WTC11 (cell line): ENCODE results near the gene RPS28. TPM values are rescaled to one million over a fixed set of nuclear protein-coding genes. Genes with fewer than 3 reads are reported as not detected.
"Not testable (repeated sequence)": the region's sequence is repeated elsewhere in the genome, so short reads cannot be mapped to it uniquely, and the experiment has no call there.

ENCODE experiments used
- ATAC-seq: fragments of 200-7000 bp; cut with Tn5 transposase; 2 replicates; pipeline ENCODE4 v1.10.0; 2021; ENCODE audit warnings: mild to moderate bottlenecking, moderate library complexity
- CTCF ChIA-PET: fragments of 300-600 bp; sonication (Branson Sonifier 250); formaldehyde crosslinking; loops from one replicate; lab custom pipeline; 2021; ENCODE audit warnings: antibody characterized with exemption; lab: Charles Lee
- POLR2A ChIA-PET: fragments of 350-600 bp; sonication (Branson Sonifier 250); formaldehyde crosslinking; loops from one replicate; lab custom pipeline; 2021; ENCODE audit warnings: antibody characterized with exemption; lab: Charles Lee
- DNase-seq: peaks from one replicate; pipeline ENCODE4 v3.0.0; 2021; ENCODE audit warnings: low spot score
- H3K27ac Mint-ChIP-seq: 2 replicates; pipeline ENCODE4 v1.8.0; 2021; ENCODE audit warnings: mixed read lengths
- H3K27me3 Mint-ChIP-seq: 2 replicates; pipeline ENCODE4 v1.8.0; 2021; ENCODE audit warnings: low read depth, mild to moderate bottlenecking, moderate library complexity, mixed read lengths
- H3K36me3 Mint-ChIP-seq: 2 replicates; pipeline ENCODE4 v1.8.0; 2021; ENCODE audit warnings: mixed read lengths
- H3K4me1 Mint-ChIP-seq: 2 replicates; pipeline ENCODE4 v1.8.0; 2022; ENCODE audit warnings: mixed read lengths
- H3K4me3 Mint-ChIP-seq: 2 replicates; pipeline ENCODE4 v1.8.0; 2021; ENCODE audit warnings: mild to moderate bottlenecking, moderate library complexity, mixed read lengths
- H3K9me3 Mint-ChIP-seq: 2 replicates; pipeline ENCODE4 v1.8.0; 2021; ENCODE audit warnings: mixed read lengths
- EMX1 ChIP-seq: fragments of 250-450 bp; sonication (Bioruptor Pico); IDR thresholded peaks from 2 replicates; pipeline ENCODE4 v1.8.0; 2021; ENCODE audit warnings: mild to moderate bottlenecking
- ETV6 ChIP-seq: sonication (generic); formaldehyde crosslinking; IDR thresholded peaks from 2 replicates; pipeline ENCODE4 v1.8.1; 2022; ENCODE audit warnings: mild to moderate bottlenecking, missing genetic modification reagents
- FOXJ3 ChIP-seq: sonication (generic); formaldehyde crosslinking; IDR thresholded peaks from 2 replicates; pipeline ENCODE4 v1.9.0; 2021; ENCODE audit warnings: missing genetic modification reagents, mild to moderate bottlenecking, borderline replicate concordance
- GABPB1 ChIP-seq: sonication (generic); formaldehyde crosslinking; IDR thresholded peaks from 2 replicates; pipeline ENCODE4 v1.8.1; 2023; ENCODE audit warnings: mild to moderate bottlenecking, missing genetic modification reagents
- IRF2 ChIP-seq: sonication (generic); formaldehyde crosslinking; IDR thresholded peaks from 2 replicates; pipeline ENCODE4 v1.8.0; 2022; ENCODE audit warnings: low read depth, missing genetic modification reagents, borderline replicate concordance
- NFATC4 ChIP-seq: fragments of 250-450 bp; sonication (Bioruptor Pico); IDR thresholded peaks from 2 replicates; pipeline ENCODE4 v1.9.0; 2021; ENCODE audit warnings: mild to moderate bottlenecking
- PRRX2 ChIP-seq: fragments of 250-450 bp; sonication (Bioruptor Pico); IDR thresholded peaks from 2 replicates; pipeline ENCODE4 v1.8.0; 2021; ENCODE audit warnings: mild to moderate bottlenecking
- TEAD1 ChIP-seq: sonication (generic); formaldehyde crosslinking; IDR thresholded peaks from 2 replicates; pipeline ENCODE4 v1.8.0; 2022; ENCODE audit warnings: mild to moderate bottlenecking, missing genetic modification reagents
- ZNF121 ChIP-seq: sonication (generic); formaldehyde crosslinking; IDR thresholded peaks from 2 replicates; pipeline ENCODE4 v1.8.0; 2023; ENCODE audit warnings: missing genetic modification reagents
- total RNA-seq: library from RNA; stranded (reverse); gene quantifications from 3 replicates; pipeline ENCODE4 v1.2.3, GENCODE V29; 2021
- TF ChIP-seq, protein P1 (sequence below): sonication (generic); formaldehyde crosslinking; IDR thresholded peaks from 2 replicates; pipeline ENCODE4 v1.8.0; 2022; ENCODE audit warnings: missing genetic modification reagents
- TF ChIP-seq, protein P2 (sequence below): sonication (generic); formaldehyde crosslinking; IDR thresholded peaks from 2 replicates; pipeline ENCODE4 v1.8.0; 2023; ENCODE audit warnings: missing genetic modification reagents
- TF ChIP-seq, protein P3 (sequence below): sonication (generic); formaldehyde crosslinking; IDR thresholded peaks from 2 replicates; pipeline ENCODE4 v1.8.1; 2023; ENCODE audit warnings: mild to moderate bottlenecking, missing genetic modification reagents, moderate library complexity
- TF ChIP-seq, protein P4 (sequence below): fragments of 250-450 bp; sonication (Bioruptor Pico); conservative IDR thresholded peaks from 2 replicates; pipeline ENCODE4 v1.9.0; 2021; ENCODE audit warnings: mild to moderate bottlenecking

RPS28 gene
- total RNA-seq, 1 experiment from 2014 or later, result 2,082 TPM

DNA sequence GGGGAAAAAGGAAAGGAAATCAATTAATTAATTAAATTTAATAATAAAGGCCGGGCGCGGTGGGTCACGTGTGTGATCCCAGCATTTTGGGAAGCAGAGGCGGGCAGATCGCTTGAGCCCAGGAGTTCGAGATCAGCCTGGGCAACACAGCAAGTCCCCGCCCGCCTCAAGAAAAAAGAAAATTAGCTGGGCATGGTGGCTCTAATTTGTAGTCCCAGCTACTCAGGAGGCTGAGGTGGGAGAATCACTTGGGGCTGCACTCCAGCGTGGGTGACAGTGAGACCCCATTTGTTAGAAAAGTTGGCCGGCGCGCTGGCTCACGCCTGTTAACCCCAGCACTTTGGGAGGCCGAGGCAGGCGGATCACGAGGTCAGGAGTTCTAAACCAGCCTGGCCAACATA, 12.4 kb upstream of the RPS28 start:
- ATAC-seq (no peak), DNase-seq (peak; percentile 5)
- no peak for TF ChIP-seq EMX1 (CRISPR knock-in tag)
- TF ChIP-seq ZNF121 (CRISPR knock-in tag), result 0 out of 2 replicates have a peak, but pooled peaks have one; percentile 13
- TF ChIP-seq FOXJ3, result no peak
- peak overlapping the region; percentile 82 for H3K27ac Mint-ChIP-seq
- ChIA-PET POLR2A (no interaction called here), CTCF (no interaction called here)
- peak overlapping the region; percentile 86 for H3K4me3 Mint-ChIP-seq
- H3K4me1 Mint-ChIP-seq, result peaks cover 33% of the 10 kb centered on the region
- no peaks in the 10 kb centered on the region for H3K9me3 Mint-ChIP-seq
- peaks cover 24% of the 10 kb centered on the region for H3K36me3 Mint-ChIP-seq
- H3K27me3 Mint-ChIP-seq, result no peaks in the 10 kb centered on the region

DNA sequence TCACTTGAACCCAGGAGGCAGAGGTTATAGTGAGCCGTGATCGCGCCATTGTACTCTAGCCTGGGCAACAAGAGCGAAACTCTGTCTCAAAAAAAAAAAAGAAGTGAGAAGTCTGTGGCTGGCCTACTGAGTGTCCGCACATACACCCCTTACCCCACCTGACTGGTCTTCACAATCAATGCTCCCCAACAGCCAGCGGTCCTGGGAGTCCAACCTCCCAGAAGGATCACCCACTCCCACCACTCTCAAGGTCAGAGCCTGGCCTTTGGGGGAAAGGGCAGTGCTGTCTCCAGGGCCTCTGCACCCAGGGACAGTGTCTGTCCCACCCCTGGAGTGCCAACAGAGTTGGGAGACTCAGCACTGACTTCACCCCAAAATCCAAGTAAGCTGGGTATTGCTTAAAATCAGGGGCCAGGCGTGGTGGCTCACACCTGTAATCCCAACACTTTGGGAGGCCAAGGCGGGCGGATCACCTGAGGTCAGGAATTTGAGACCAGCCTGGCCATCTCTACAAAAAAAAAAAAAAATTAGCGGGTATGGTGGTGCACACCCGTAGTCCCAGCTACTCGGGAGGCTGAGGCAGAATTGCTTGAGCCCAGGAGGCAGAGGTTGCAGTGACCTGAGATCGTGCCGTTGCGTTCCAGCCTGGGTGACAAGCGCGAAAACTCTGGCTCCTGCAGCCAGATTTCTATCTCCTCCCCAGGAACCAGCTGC, 10.8 kb upstream of the RPS28 start:
- Mint-ChIP-seq H3K36me3 (peaks cover 28% of the 10 kb centered on the region), H3K9me3 (no peaks in the 10 kb centered on the region), H3K27me3 (no peaks in the 10 kb centered on the region), H3K4me3 (no peak overlapping the region), H3K4me1 (peaks cover 27% of the 10 kb centered on the region), H3K27ac (no peak overlapping the region)
- POLR2A ChIA-PET, result interaction anchor here (0.7 kb wide), 1 partner anchor 783 kb away, joined by 3 read pairs; no protein-coding TSS in a partner anchor
- ATAC-seq (no peak), DNase-seq (peak; percentile 4)
- TF ChIP-seq GABPB1 (CRISPR knock-in tag), result no peak
- no peak for TF ChIP-seq NFATC4 (CRISPR knock-in tag)
- TF ChIP-seq, protein P1, sequence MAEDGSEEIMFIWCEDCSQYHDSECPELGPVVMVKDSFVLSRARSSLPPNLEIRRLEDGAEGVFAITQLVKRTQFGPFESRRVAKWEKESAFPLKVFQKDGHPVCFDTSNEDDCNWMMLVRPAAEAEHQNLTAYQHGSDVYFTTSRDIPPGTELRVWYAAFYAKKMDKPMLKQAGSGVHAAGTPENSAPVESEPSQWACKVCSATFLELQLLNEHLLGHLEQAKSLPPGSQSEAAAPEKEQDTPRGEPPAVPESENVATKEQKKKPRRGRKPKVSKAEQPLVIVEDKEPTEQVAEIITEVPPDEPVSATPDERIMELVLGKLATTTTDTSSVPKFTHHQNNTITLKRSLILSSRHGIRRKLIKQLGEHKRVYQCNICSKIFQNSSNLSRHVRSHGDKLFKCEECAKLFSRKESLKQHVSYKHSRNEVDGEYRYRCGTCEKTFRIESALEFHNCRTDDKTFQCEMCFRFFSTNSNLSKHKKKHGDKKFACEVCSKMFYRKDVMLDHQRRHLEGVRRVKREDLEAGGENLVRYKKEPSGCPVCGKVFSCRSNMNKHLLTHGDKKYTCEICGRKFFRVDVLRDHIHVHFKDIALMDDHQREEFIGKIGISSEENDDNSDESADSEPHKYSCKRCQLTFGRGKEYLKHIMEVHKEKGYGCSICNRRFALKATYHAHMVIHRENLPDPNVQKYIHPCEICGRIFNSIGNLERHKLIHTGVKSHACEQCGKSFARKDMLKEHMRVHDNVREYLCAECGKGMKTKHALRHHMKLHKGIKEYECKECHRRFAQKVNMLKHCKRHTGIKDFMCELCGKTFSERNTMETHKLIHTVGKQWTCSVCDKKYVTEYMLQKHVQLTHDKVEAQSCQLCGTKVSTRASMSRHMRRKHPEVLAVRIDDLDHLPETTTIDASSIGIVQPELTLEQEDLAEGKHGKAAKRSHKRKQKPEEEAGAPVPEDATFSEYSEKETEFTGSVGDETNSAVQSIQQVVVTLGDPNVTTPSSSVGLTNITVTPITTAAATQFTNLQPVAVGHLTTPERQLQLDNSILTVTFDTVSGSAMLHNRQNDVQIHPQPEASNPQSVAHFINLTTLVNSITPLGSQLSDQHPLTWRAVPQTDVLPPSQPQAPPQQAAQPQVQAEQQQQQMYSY, result no peak
- TF ChIP-seq TEAD1 (CRISPR knock-in tag), result no peak
- TF ChIP-seq, protein P2, sequence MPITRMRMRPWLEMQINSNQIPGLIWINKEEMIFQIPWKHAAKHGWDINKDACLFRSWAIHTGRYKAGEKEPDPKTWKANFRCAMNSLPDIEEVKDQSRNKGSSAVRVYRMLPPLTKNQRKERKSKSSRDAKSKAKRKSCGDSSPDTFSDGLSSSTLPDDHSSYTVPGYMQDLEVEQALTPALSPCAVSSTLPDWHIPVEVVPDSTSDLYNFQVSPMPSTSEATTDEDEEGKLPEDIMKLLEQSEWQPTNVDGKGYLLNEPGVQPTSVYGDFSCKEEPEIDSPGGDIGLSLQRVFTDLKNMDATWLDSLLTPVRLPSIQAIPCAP, result no peak
- CTCF ChIA-PET, result interaction anchor here (1.3 kb wide), 1 partner anchor 308 kb away, joined by 3 read pairs; no protein-coding TSS in a partner anchor

DNA sequence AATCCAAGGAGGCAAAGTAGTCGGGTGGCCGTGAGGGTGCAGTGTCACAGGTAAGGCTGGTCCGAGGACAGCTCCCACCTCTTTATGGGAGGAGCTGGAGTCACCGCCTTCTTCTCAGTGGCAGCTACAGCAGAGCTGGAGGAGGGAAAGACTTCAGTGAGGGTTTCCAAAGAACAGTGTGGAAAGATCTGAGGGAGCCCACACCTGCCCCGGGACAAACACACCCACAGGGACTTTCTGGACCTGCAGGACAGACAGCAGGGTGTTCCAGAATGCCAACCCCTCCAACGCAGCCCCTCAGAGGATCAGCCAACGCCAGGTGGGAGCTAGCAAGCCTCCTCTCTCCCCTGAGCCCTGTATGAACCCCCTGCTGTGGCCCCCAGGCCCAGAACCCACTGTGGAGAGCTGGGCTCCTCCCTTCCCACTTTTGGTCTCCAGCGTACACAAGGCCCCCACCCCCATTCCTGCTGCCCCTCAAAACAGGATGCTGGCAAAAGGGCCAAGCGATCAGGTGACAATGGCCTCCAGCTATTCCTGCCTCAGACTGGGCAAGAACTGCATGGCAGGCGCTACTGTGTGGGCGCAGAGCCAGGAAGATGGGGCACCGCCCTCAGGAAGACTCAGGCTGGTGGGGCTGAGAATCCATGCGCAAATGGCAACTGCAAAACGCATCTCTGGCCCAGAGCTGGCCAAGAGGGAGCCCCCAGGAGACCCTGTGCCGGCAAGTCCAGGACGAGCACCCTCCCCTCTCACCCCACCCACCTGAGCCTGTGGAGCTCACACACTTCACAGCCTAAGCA, 9.6 kb upstream of the RPS28 start:
- ChIA-PET CTCF (interaction anchor here (0.6 to 1.3 kb wide), 2 partner anchors 7 to 310 kb away, joined by 3 to 4 read pairs; no protein-coding TSS in a partner anchor), POLR2A (interaction anchor here (0.7 to 0.8 kb wide), 2 partner anchors 10 to 784 kb away, joined by 3 read pairs; partner anchors contain the start of genes NDUFA7 and RPS28)
- Mint-ChIP-seq H3K36me3 (peaks cover 31% of the 10 kb centered on the region), H3K9me3 (no peaks in the 10 kb centered on the region), H3K27ac (no peak overlapping the region), H3K4me1 (peaks cover 31% of the 10 kb centered on the region), H3K27me3 (no peaks in the 10 kb centered on the region), H3K4me3 (no peak overlapping the region)
- ATAC-seq, result no peak
- TF ChIP-seq, protein P3, sequence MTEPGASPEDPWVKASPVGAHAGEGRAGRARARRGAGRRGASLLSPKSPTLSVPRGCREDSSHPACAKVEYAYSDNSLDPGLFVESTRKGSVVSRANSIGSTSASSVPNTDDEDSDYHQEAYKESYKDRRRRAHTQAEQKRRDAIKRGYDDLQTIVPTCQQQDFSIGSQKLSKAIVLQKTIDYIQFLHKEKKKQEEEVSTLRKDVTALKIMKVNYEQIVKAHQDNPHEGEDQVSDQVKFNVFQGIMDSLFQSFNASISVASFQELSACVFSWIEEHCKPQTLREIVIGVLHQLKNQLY, result no peak
- TF ChIP-seq IRF2 (CRISPR knock-in tag) (no peak), ETV6 (CRISPR knock-in tag) (no peak), PRRX2 (no peak), NFATC4 (CRISPR knock-in tag) (no peak)
- TF ChIP-seq, protein P4, sequence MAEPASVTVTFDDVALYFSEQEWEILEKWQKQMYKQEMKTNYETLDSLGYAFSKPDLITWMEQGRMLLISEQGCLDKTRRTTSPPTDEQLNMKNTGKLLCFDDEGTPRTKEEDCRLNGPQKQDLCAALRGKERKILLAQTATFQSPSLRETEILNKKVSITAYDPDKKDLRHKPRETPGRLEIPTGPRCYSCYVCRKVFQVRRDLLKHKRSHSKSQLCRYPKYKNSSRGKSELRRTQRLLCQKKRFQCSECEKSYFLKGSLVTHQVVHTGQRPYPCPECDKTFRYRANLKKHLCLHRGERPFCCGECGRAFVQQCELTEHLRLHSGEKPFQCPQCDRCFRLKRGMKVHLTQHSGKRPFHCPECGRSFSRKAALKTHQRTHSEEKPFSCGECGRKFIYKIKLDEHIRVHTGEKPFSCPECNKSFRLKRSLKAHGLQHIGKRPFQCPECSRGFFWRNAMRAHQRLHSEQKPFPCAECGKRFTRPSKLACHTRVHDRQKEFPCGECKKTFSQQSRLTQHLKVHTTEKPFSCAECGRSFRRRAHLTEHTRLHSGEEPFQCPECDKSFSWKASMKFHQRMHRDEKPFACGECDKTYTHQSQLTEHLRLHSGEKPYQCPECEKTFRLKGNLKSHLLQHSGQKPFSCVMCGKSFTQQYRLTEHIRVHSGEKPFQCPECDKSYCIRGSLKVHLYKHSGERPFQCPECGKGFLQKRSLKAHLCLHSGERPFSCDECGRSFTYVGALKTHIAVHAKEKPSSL (CRISPR knock-in tag), result no peak
- DNase-seq, result peak; percentile 7

DNA sequence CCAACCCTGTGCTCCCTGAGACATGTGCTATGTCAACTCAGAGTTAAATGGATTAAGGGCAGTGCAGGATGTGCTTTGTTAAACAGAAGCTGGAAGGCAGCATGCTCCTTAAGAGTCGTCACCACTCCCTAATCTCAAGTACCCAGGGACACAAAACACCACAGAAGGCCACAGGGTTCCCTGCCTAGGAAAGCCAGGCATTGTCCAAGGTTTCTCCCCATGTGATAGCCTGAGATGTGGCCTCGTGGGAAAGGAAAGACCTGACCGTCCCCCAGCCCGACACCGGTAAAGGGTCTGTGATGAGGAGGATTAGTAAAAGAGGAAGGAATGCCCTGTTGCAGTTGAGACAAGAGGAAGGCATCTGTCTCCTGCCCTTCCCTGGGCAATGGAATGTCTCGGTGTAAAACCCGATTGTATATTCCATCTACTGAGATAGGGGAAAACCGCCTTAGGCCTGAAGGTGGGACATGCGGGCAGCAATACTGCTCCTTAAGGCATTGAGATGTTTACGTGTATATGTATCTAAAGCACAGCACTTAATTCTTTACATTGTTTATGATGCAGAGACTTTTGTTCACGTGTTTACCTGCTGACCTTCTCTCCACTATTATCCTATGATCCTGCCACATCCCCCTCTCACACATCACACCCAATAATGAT, 6.2 kb upstream of the RPS28 start:
- POLR2A ChIA-PET, result interaction anchor here (0.7 kb wide), 1 partner anchor 229 kb away, joined by 4 read pairs; no protein-coding TSS in a partner anchor
- CTCF ChIA-PET, H3K9me3 Mint-ChIP-seq, DNase-seq, ATAC-seq, H3K27me3 Mint-ChIP-seq, H3K4me3 Mint-ChIP-seq: not testable (repeated sequence)
- peaks cover 32% of the 10 kb centered on the region for H3K4me1 Mint-ChIP-seq
- peak overlapping the region; percentile 83 for H3K27ac Mint-ChIP-seq
- H3K36me3 Mint-ChIP-seq, result peaks cover 28% of the 10 kb centered on the region
